ENCODE measurements around the gene ERC1.

ERC1 gene

DNA sequence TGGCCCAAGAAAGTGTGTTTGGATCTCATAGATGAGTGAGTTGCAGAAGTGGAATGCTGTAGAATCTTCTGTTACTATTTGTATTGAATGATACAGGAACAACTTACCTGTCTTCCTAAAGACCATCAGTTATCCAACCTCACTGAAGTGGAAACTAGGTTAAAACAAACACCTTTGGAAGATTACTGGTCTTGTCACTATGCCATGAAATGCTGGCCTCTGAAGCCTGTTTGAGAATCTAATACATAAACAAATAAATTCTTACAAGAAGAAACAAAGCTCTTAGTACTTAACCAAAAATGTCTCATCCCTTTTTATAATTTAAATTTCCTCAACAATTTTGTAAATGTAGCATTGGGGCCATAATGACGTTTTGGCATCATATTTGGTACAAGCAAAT lies 448.2 kb downstream of the ERC1 start:
- Histone ChIP-seq H3K9me3 (no peaks in the 10 kb centered on the region), H3K4me1 (no peaks in the 10 kb centered on the region), H3K4me2 (no peak overlapping the region), H3K27me3 (no peaks in the 10 kb centered on the region), H3K4me3 (no peak overlapping the region), H4K20me1 (no peaks in the 10 kb centered on the region), H3K36me3 (no peaks in the 10 kb centered on the region; the same call in 1 of the 2 replicates), H3K27ac (no peak overlapping the region), H3K9ac (no peak overlapping the region)
- no peak for TF ChIP-seq Cebpa-rat (IDR thresholded peaks at IDR 0.05)

DNA sequence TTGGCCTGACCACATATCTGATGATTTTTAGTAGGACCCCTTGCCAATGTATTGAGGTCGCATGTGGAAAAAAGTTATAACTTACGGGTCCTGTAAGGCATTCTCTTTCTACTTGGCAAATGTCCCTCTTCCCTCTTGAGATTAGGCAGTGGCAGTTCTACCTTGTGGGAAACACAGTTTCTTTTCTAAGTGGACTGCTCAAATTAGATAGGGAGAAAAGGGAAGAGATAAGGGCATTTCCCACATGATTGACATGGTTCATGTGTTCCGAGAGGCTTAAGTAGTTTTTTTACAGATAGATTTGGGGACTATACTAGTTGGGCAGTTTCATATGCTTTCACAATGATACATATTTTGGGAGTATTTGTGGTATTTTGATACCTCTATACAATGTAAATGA lies 448.7 kb downstream of the ERC1 start:
- Histone ChIP-seq H3K27me3 (no peaks in the 10 kb centered on the region), H3K36me3 (peaks cover 4% of the 10 kb centered on the region; the same call in 1 of the 2 replicates), H4K20me1 (no peaks in the 10 kb centered on the region), H3K27ac (no peak overlapping the region), H3K4me1 (no peaks in the 10 kb centered on the region), H3K4me3 (no peak overlapping the region), H3K9ac (no peak overlapping the region), H3K4me2 (no peak overlapping the region), H3K9me3 (no peaks in the 10 kb centered on the region)
- no peak for TF ChIP-seq Cebpa-rat (IDR thresholded peaks at IDR 0.05)

GRCh38 chr12:1443421-1444141 lies 452.6 kb downstream of the ERC1 start:
- H4K20me1 ChIP-seq: no peaks in the 10 kb centered on the region
- H3K4me3 ChIP-seq: no peak overlapping the region
- H3K27me3 ChIP-seq: no peaks in the 10 kb centered on the region
- no peak overlapping the region for H3K27ac ChIP-seq
- no peak overlapping the region for H3K4me2 ChIP-seq
- TF ChIP-seq Cebpa-rat (IDR thresholded peaks at IDR 0.05): no peak
- peaks cover 30% of the 10 kb centered on the region for H3K36me3 ChIP-seq
- 0 out of 2 replicates have a peak, but pooled peaks cover 2% of the 10 kb centered on the region for H3K9me3 ChIP-seq
- H3K9ac ChIP-seq: no peak overlapping the region
- H3K4me1 ChIP-seq: no peaks in the 10 kb centered on the region

DNA sequence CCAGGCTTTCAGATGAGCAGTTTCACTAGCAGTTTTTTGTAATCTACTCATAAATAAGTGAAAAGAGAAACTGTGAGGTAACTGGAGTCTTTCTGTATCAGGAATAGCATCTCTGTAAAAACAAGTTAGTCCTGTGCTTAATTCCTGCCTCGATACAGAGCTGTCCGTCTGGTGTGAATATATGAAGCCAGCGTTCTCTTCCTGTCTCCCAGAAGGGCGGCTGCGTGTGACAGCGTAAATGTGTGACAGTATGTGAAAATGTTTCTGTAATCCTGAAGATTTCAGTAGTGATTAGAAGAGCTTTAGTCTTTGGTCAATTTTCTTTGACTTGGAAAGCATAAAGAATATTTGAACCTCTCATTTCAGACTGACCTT lies 453.1 kb downstream of the ERC1 start:
- H4K20me1 ChIP-seq: no peaks in the 10 kb centered on the region
- H3K36me3 ChIP-seq: peaks cover 35% of the 10 kb centered on the region
- H3K9me3 ChIP-seq: 0 out of 2 replicates have a peak, but pooled peaks cover 6% of the 10 kb centered on the region
- no peaks in the 10 kb centered on the region for H3K27me3 ChIP-seq
- H3K27ac ChIP-seq: no peak overlapping the region
- no peak overlapping the region for H3K4me3 ChIP-seq
- H3K4me2 ChIP-seq: no peak overlapping the region
- TF ChIP-seq Cebpa-rat (IDR thresholded peaks at IDR 0.05): no peak
- no peaks in the 10 kb centered on the region for H3K4me1 ChIP-seq
- no peak overlapping the region for H3K9ac ChIP-seq

GRCh38 chr12:1445807-1446206 lies 454.8 kb downstream of the ERC1 start:
- Histone ChIP-seq H3K9me3 (0 out of 2 replicates have a peak, but pooled peaks cover 6% of the 10 kb centered on the region), H3K9ac (no peak overlapping the region), H3K4me2 (no peak overlapping the region), H4K20me1 (no peaks in the 10 kb centered on the region), H3K36me3 (peaks cover 38% of the 10 kb centered on the region), H3K4me3 (no peak overlapping the region), H3K4me1 (no peaks in the 10 kb centered on the region), H3K27me3 (no peaks in the 10 kb centered on the region), H3K27ac (no peak overlapping the region)
- TF ChIP-seq Cebpa-rat (IDR thresholded peaks at IDR 0.05): no peak

DNA sequence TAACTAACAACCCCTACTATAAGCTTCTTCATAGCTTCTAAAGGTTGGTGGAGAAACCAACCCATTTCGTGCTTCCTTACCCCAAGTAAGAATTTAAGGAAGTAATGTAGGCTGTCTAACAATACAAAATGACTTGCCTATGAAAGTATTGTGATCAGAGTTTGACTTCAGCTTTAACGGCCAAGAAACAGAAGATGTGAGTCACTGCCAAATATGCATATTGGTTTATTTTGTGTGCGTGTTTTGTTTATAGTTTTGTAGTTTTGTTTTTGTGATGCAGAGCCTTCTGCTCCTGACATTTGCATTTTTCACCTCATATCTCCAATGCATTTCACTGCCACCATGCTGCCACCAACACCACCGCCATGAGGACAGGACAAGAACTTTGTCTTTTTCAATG lies 457.3 kb downstream of the ERC1 start:
- no peak overlapping the region for H3K4me3 ChIP-seq
- no peak overlapping the region for H3K9ac ChIP-seq
- H3K27me3 ChIP-seq: no peaks in the 10 kb centered on the region
- H3K27ac ChIP-seq: no peak overlapping the region
- no peaks in the 10 kb centered on the region for H3K4me1 ChIP-seq
- peaks cover 42% of the 10 kb centered on the region for H3K36me3 ChIP-seq
- H4K20me1 ChIP-seq: no peaks in the 10 kb centered on the region
- 0 out of 2 replicates have a peak, but pooled peaks cover 6% of the 10 kb centered on the region for H3K9me3 ChIP-seq
- TF ChIP-seq Cebpa-rat (IDR thresholded peaks at IDR 0.05): no peak
- H3K4me2 ChIP-seq: no peak overlapping the region

DNA sequence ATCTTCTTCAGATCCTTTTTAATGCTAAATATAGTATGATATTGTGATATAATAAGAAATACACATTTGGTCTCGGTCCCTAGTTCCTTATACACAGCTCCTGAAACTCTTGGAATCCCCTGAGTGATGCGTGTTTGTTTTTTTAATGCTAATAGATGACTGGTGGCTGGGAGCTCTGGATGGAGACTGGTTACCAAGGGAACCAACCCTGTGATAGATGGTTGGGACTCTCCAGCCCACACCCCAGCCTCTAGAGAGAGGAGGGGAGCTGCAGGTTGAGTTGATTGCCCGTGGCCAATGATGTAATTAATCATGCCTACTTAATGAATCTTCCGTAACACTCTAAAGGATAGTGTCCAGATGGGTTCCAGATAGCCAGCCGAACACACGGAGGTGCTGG lies 462.8 kb downstream of the ERC1 start:
- no peak overlapping the region for H3K27ac ChIP-seq
- H4K20me1 ChIP-seq: no peaks in the 10 kb centered on the region
- no peak overlapping the region for H3K9ac ChIP-seq
- no peak overlapping the region for H3K4me2 ChIP-seq
- TF ChIP-seq Cebpa-rat (IDR thresholded peaks at IDR 0.05): no peak
- H3K36me3 ChIP-seq: peaks cover 14% of the 10 kb centered on the region
- H3K9me3 ChIP-seq: 0 out of 2 replicates have a peak, but pooled peaks cover 1% of the 10 kb centered on the region
- H3K4me3 ChIP-seq: no peak overlapping the region
- no peaks in the 10 kb centered on the region for H3K4me1 ChIP-seq
- H3K27me3 ChIP-seq: no peaks in the 10 kb centered on the region

- no peak overlapping the region for H3K4me2 ChIP-seq
- no peak overlapping the region for H3K4me3 ChIP-seq
- no peak overlapping the region for H3K27ac ChIP-seq
- H3K9ac ChIP-seq: no peak overlapping the region
- no peaks in the 10 kb centered on the region for H3K4me1 ChIP-seq
- TF ChIP-seq Cebpa-rat (IDR thresholded peaks at IDR 0.05): no peak
- 0 out of 2 replicates have a peak, but pooled peaks cover 3% of the 10 kb centered on the region for H3K36me3 ChIP-seq
- peaks cover 4% of the 10 kb centered on the region; the same call in 1 of the 2 replicates for H3K9me3 ChIP-seq
- no peaks in the 10 kb centered on the region for H3K27me3 ChIP-seq
- H4K20me1 ChIP-seq: no peaks in the 10 kb centered on the region
These were observed 465.9 kb downstream of the ERC1 start for GRCh38 chr12:1456885-1457284.

- no peak overlapping the region for H3K27ac ChIP-seq
- H3K4me2 ChIP-seq: no peak overlapping the region
- H3K4me3 ChIP-seq: no peak overlapping the region
- H4K20me1 ChIP-seq: no peaks in the 10 kb centered on the region
- no peaks in the 10 kb centered on the region for H3K27me3 ChIP-seq
- no peak overlapping the region for H3K9ac ChIP-seq
- H3K4me1 ChIP-seq: no peaks in the 10 kb centered on the region
- H3K9me3 ChIP-seq: peaks cover 4% of the 10 kb centered on the region; the same call in 1 of the 2 replicates
- TF ChIP-seq Cebpa-rat (IDR thresholded peaks at IDR 0.05): no peak
- 0 out of 2 replicates have a peak, but pooled peaks cover 3% of the 10 kb centered on the region for H3K36me3 ChIP-seq
These were observed 466.9 kb downstream of the ERC1 start for GRCh38 chr12:1457901-1458300.

- H3K27ac ChIP-seq: no peak overlapping the region
- peaks cover 11% of the 10 kb centered on the region for H3K4me1 ChIP-seq
- H3K36me3 ChIP-seq: 0 out of 2 replicates have a peak, but pooled peaks cover 3% of the 10 kb centered on the region
- no peak for TF ChIP-seq Cebpa-rat (IDR thresholded peaks at IDR 0.05)
- H3K4me2 ChIP-seq: no peak overlapping the region
- no peaks in the 10 kb centered on the region for H4K20me1 ChIP-seq
- H3K9me3 ChIP-seq: peaks cover 4% of the 10 kb centered on the region; the same call in 1 of the 2 replicates
- H3K9ac ChIP-seq: no peak overlapping the region
- H3K4me3 ChIP-seq: no peak overlapping the region
- H3K27me3 ChIP-seq: no peaks in the 10 kb centered on the region
These were observed 468.3 kb downstream of the ERC1 start for GRCh38 chr12:1459339-1459738.
